HT-29 (cell line): ENCODE measurements around the gene UPF1. TPM values are rescaled to one million over a fixed set of nuclear protein-coding genes. Genes with fewer than 3 reads are reported as not detected.

Experiments used
- total RNA-seq: library from RNA; depleted of rRNA; stranded (reverse); fragments of >200 nt; shearing (Covaris generic); gene quantifications from 2 replicates; pipeline ENCODE4 v1.2.3, GENCODE V29; 2014; rRNA removed

Gene UPF1
- total RNA-seq, 1 experiment from 2014 or later, result 79.5 TPM

Other genes with a start within 250 kb of the UPF1 start
- 125 and 132 TPM in 2 replicates for gene REX1BD, start 243.2 kb upstream of the UPF1 start, total RNA-seq
- gene CRLF1, start 225.2 kb upstream of the UPF1 start, total RNA-seq, result 0.16 TPM in 1 of 2 replicates, not detected in the other
- gene TMEM59L, start 219.1 kb upstream of the UPF1 start, total RNA-seq, result 0.10 TPM in 1 of 2 replicates, not detected in the other
- gene KLHL26, start 194.9 kb upstream of the UPF1 start, total RNA-seq, result 4.5 and 5.9 TPM in 2 replicates
- gene CRTC1, start 148.3 kb upstream of the UPF1 start, total RNA-seq, result 4.1 and 4.7 TPM in 2 replicates
- not detected in 2 replicates for gene COMP, start 40.7 kb upstream of the UPF1 start, total RNA-seq
- gene CERS1, start 64.2 kb downstream of the UPF1 start, total RNA-seq, result not detected in 2 replicates
- gene COPE, start 87.4 kb downstream of the UPF1 start, total RNA-seq, result 290 and 317 TPM in 2 replicates
- gene DDX49, start 87.8 kb downstream of the UPF1 start, total RNA-seq, result 69.4 and 81.8 TPM in 2 replicates
- gene HOMER3, start 109.3 kb downstream of the UPF1 start, total RNA-seq, result 6.9 and 7.5 TPM in 2 replicates
- gene SUGP2, start 201.6 kb downstream of the UPF1 start, total RNA-seq, result 35.7 and 37.7 TPM in 2 replicates
- 91.3 and 110 TPM in 2 replicates for gene ARMC6, start 201.6 kb downstream of the UPF1 start, total RNA-seq
- gene SLC25A42, start 232.0 kb downstream of the UPF1 start, total RNA-seq, result 2.4 and 3.2 TPM in 2 replicates